GM18867 (cell line): Measurements from ENCODE around the gene LRRC8D.
A peak's percentile ranks its signal among the peaks of the same experiment; 100 is the strongest.
"Not testable (repeated sequence)": the region's sequence is repeated elsewhere in the genome, so short reads cannot be mapped to it uniquely, and the experiment has no call there.

Experiments
- ATAC-seq: cut with Tn5 transposase; IDR thresholded peaks from one replicate; pipeline ENCODE4 v1.9.1; 2021; ENCODE audit warnings: mild to moderate bottlenecking, moderate library complexity; ENCODE audit not compliant: unreplicated experiment

LRRC8D gene

GRCh38 chr1:89820422-89821321 lies at the start of gene LRRC8D:
LRRC8D (plus strand) TSS chr1:89821032; CDS start chr1:89933069, 112,037 bp downstream.
- ATAC-seq = peak; percentile 84

- ATAC-seq = no peak
These were observed 48.8 kb upstream of the LRRC8D start for GRCh38 chr1:89771991-89772560.

GRCh38 chr1:89776104-89776503 lies 44.7 kb upstream of the LRRC8D start:
- not testable (repeated sequence) for ATAC-seq

GRCh38 chr1:89777271-89777670 lies 43.6 kb upstream of the LRRC8D start:
- ATAC-seq = not testable (repeated sequence)

- no peak for ATAC-seq
These were observed 41.5 kb upstream of the LRRC8D start for GRCh38 chr1:89779151-89779940.

GRCh38 chr1:89780721-89781120 lies 40.1 kb upstream of the LRRC8D start:
- no peak for ATAC-seq

GRCh38 chr1:89781494-89782126 lies 39.2 kb upstream of the LRRC8D start:
- ATAC-seq = peak; percentile 75

- ATAC-seq = no peak
These were observed 34.1 kb upstream of the LRRC8D start for GRCh38 chr1:89786628-89787214.

- no peak for ATAC-seq
These were observed 30.2 kb upstream of the LRRC8D start for GRCh38 chr1:89790592-89790991.

GRCh38 chr1:89791064-89791726 lies 29.6 kb upstream of the LRRC8D start:
- ATAC-seq = no peak

GRCh38 chr1:89794406-89794805 lies 26.4 kb upstream of the LRRC8D start:
- no peak for ATAC-seq

GRCh38 chr1:89795571-89795970 lies 25.3 kb upstream of the LRRC8D start:
- ATAC-seq = not testable (repeated sequence)

- ATAC-seq = not testable (repeated sequence)
These were observed 23.0 kb upstream of the LRRC8D start for GRCh38 chr1:89797876-89798275.

- no peak for ATAC-seq
These were observed 21.3 kb upstream of the LRRC8D start for GRCh38 chr1:89799495-89799894.

- ATAC-seq = no peak
These were observed 20.7 kb upstream of the LRRC8D start for GRCh38 chr1:89800022-89800655.

- ATAC-seq = no peak
These were observed 20.1 kb upstream of the LRRC8D start for GRCh38 chr1:89800718-89801117.

GRCh38 chr1:89802051-89802450 lies 18.8 kb upstream of the LRRC8D start:
- ATAC-seq = no peak

GRCh38 chr1:89802841-89803240 lies 18.0 kb upstream of the LRRC8D start:
- ATAC-seq = no peak

- ATAC-seq = peak; percentile 77
These were observed 16.1 kb upstream of the LRRC8D start for GRCh38 chr1:89804642-89805237.
